Astrocyte of the spinal cord (primary cell): ENCODE measurements around the gene CDPF1.

Experiments used
- DNase-seq: peaks from one replicate; pipeline ENCODE4 v3.0.0; 2011; ENCODE audit warnings: low read depth, low spot score
- H3K4me3 ChIP-seq: 2 replicates; pipeline ENCODE4 v1.5.1; 2011; ENCODE audit warnings: low read depth, mild to moderate bottlenecking, low read length, moderate library complexity
- in situ Hi-C: cut with HindIII; loops from 2 replicates; pipeline ENCODE4 v1.10.0; 2017; ENCODE audit warnings: low sequenced_read_pairs
- TF ChIP-seq, protein P1 (sequence below): IDR thresholded peaks from 2 replicates; pipeline ENCODE4 v1.5.1; 2012; ENCODE audit warnings: low read depth, mild to moderate bottlenecking, low read length, inconsistent platforms

CDPF1 gene

DNA sequence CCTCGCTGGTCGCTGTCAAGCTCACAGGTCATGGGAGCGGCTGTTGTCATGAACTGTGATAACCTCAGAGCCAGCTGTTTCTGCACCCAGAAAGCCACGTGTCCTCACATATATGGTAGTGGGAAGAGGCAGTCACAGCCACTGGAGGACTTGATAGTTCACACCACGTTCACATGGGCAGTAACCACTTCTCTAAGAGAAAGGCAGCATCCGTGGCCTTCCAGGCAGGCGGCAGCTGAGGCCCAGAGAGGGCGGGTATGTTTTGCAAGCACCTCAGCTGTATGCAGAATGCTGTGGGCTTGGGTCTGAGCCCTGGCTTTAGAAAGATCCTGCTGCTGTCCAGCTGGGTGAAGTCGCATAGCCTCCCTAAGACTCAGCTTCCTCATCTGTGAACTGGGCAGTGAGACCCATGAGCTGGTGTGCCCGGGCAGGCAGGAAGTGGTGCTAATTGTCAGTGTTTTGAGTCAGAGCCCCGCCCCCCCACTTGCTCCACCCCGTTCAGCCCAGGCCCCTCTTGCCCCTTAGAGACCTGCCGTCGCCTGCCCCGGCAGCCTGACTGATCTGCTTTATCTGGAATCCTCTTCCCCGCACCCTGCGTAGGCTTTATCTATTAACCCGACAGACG is 31.0 kb upstream of the CDPF1 start:
- in situ Hi-C loops, result no loop called here
- TF ChIP-seq, protein P1, sequence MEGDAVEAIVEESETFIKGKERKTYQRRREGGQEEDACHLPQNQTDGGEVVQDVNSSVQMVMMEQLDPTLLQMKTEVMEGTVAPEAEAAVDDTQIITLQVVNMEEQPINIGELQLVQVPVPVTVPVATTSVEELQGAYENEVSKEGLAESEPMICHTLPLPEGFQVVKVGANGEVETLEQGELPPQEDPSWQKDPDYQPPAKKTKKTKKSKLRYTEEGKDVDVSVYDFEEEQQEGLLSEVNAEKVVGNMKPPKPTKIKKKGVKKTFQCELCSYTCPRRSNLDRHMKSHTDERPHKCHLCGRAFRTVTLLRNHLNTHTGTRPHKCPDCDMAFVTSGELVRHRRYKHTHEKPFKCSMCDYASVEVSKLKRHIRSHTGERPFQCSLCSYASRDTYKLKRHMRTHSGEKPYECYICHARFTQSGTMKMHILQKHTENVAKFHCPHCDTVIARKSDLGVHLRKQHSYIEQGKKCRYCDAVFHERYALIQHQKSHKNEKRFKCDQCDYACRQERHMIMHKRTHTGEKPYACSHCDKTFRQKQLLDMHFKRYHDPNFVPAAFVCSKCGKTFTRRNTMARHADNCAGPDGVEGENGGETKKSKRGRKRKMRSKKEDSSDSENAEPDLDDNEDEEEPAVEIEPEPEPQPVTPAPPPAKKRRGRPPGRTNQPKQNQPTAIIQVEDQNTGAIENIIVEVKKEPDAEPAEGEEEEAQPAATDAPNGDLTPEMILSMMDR, result no peak
- DNase-seq, result no peak
- H3K4me3 ChIP-seq, result no peak overlapping the region

DNA sequence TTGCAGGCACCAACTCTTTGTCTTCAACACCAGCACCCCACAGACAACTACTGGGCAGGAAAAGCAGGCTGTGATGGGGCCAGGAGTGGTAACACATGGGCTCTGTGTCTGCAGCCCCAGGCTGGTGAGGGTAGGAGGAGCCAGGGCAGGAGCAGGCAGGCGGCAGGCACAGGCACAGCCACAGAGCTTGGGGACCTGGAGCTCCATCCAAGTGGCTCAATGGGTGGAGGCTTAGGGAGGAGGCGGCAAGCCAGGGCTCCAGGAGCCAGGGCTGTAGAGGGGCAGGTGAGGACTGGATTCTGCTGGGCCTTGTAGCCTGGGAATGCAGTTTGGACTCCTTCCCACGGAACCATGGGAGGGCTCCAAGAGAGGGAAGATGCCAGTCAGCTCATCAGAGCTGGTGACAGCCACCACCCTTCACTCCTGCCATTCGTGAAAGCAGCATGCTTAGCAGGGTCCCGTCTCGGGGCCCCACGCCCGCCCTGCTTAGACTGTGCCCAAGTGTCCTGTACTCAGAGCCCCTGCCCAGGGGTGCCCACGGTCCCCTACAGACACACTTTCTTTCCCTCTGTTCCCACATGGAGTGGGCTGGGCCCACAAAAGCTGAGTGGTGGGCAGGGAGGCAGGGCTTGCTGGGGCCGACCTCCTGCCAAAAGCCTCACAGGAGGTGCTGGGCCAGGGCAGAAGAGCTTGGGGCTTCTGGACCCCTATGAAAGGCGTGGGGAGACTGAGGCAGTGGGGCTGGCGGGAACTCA is 30.1 kb upstream of the CDPF1 start:
- DNase-seq, result no peak
- in situ Hi-C loops, result no loop called here
- TF ChIP-seq, protein P1, result no peak
- no peak overlapping the region for H3K4me3 ChIP-seq

DNA sequence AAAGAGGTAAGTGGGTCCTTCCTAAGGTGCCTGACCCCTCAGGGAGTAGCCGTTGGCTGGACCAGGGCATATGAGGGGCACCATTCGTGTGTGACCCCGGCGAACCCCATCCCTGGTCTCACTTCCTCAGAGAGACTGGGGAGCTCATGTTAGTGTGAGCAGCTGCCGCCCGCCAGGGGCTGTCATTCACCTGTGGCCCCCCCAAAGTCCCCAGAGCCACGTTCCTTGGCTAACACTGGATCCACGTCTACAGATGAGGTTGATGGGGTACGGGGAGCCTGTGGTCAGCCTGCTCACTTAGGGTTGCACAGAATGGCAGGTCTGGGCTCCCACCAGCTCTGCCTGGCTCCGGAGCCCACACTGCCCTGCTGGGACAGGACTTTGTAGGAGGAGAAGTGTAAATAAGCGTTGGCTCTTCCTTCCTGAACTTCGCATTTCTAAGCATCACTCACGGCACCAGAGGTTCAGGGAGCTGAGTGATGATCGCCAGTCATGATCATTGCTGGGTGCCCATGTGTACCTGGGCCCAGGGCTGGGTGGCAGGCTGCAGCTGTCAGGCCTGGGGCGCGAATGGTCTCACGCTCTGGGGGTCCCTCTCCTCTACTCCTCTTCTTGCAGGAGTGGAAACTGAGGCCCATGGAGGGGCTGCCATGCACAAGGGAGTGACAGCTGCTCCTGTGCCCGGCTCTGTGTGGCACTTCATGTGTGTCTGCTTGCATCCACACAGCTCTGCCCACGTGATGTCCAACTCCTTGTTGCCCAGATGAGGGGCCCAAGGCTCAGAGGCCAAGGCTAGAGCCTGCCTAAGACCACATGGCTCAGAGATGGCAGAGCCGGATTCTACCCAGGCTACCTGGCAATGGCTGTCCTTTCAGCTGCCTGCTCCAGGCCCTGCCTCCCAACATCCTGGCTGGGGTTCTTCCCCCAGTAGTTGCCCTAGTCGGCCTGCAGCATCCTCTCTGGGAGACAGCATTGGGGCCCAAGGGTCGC is 28.9 kb upstream of the CDPF1 start:
- TF ChIP-seq, protein P1, result no peak
- no peak for DNase-seq
- in situ Hi-C loops, result no loop called here
- no peak overlapping the region for H3K4me3 ChIP-seq

DNA sequence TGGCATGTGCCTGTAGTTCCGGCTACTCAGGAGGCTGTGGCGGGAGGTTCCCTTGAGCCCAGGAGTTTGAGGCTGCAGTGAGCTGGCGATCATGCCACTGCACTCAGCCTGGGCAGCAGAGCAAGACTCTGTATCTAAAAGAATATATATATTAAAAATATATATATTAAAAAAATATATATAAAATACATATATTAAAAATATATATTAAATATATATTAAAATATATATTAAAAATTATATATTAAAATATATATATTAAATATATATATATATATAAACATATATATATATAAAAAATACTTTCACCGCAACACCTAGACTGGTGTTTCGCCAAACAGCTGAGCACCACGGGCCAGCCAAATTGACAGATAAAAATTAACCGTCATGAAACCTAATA is 26.5 kb upstream of the CDPF1 start:
- TF ChIP-seq, protein P1, result no peak
- DNase-seq, result no peak
- no peak overlapping the region for H3K4me3 ChIP-seq
- in situ Hi-C loops, result no loop called here

DNA sequence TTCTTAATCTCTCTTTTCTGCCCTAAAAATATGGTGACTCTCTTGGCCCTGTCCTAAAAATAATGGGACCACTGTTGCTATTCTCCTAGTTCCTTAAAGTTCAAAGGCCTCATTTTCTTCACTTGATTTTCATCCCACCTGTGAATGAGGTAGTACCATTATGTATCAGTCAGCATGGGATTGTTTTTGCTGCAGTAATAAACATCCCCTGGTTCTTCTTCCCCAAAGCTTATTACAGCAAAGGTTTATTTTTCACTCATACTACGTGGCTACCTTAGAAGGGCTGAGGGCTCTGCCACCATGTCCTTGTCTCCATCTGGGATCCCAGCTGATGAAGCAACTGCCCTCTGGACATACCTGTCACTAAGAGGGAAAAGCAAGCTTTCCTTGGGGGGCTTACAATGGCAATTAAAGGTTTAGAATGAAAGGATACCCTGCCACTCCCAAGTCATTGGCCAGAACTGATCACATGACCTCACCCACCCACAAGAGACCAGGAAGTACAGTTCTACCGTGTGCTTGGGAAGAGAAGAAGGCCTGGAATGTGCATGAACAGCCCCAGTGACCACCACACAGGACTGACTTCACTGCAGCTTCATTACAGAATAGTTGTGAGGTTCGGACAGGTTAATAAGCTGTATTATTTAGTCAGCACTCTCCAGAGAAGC is 25.5 kb upstream of the CDPF1 start:
- DNase-seq, result no peak
- in situ Hi-C loops, result no loop called here
- H3K4me3 ChIP-seq, result no peak overlapping the region
- TF ChIP-seq, protein P1, result no peak

DNA sequence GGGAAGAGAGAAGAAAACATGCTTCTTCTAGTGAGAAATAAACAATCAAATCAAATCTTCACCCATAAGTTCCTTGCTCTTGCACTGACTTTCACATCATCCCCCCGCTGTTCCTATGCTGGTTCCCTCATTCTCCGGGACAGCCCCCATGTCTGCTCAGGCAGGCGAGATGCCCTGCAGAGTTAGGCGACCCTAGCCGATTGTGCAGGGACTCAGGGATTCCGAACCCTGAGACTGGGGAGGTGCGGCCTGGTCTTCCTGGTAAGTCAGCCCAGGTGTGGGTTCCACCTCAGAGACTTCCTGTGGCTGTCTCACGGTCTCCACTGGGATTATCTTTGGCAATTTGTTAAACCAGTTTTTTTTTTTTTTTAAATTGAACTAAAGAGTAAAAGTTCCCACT is 24.3 kb upstream of the CDPF1 start:
- no peak overlapping the region for H3K4me3 ChIP-seq
- no peak for DNase-seq
- TF ChIP-seq, protein P1, result no peak
- in situ Hi-C loops, result no loop called here
